Measurements from ENCODE around the gene TRMT1. TPM values are rescaled to one million over a fixed set of nuclear protein-coding genes. Genes with fewer than 3 reads are reported as not detected.

TRMT1 gene
- total and polyA plus RNA-seq, 2 donors (not counting 1 experiment from before 2014, with no cell fraction given): 12.2 to 20.3 TPM

GRCh38 chr19:13153569-13154240 is 37.2 kb upstream of the TRMT1 start:
- DNase-seq (ENCODE audit: low read depth in 2 of 2): peak; percentile 40 to 51
- Histone ChIP-seq H3K9me3 (ENCODE audit: control insufficient read depth, insufficient read depth, low read depth, low read length) (no peaks in the 10 kb centered on the region), H3K4me2 (ENCODE audit: extremely low read depth, insufficient read depth, low read length) (peak overlapping the region; percentile 84), H2AFZ (ENCODE audit: low read length) (no peak overlapping the region), H3K27me3 (ENCODE audit: control insufficient read depth, insufficient read depth, low read length) (no peaks in the 10 kb centered on the region), H3K4me3 (replicated peaks in 1 of 4; ENCODE audit: control extremely low read depth in 1 of 4, insufficient read depth in 1 of 4, low read depth in 3 of 4, low read length in 4 of 4) (peak overlapping the region; percentile 62 to 90 (median 84)), H3K79me2 (ENCODE audit: control insufficient read depth, insufficient read depth, low read length) (peaks cover 47% of the 10 kb centered on the region), H3K9ac (ENCODE audit: insufficient read depth, low read length) (peak overlapping the region; percentile 97), H3K36me3 (ENCODE audit: control insufficient read depth, insufficient read depth, low read length) (peaks cover 2% of the 10 kb centered on the region), H3K4me1 (ENCODE audit: control insufficient read depth, extremely low read depth, insufficient read depth, low read length) (peaks cover 15% of the 10 kb centered on the region), H4K20me1 (ENCODE audit: control insufficient read depth, extremely low read depth, insufficient read depth, low read length) (no peaks in the 10 kb centered on the region), H3K27ac (ENCODE audit: insufficient read depth, low read length) (peak overlapping the region; percentile 97)
- TF ChIP-seq CTCF (conservative IDR thresholded peaks at IDR 0.05 in 1 of 2, IDR thresholded peaks at IDR 0.05 in 1 of 2; ENCODE audit: low read depth in 1 of 2, low read length in 2 of 2): peak in 1 of 2 donors; percentile 17
- TF ChIP-seq EZH2 (IDR thresholded peaks at IDR 0.05; ENCODE audit: low read length, missing control alignments): no peak

GRCh38 chr19:13152974-13153568 is 36.5 kb upstream of the TRMT1 start:
- no peaks in the 10 kb centered on the region for H3K9me3 ChIP-seq (ENCODE audit: control insufficient read depth, insufficient read depth, low read depth, low read length)
- TF ChIP-seq CTCF (conservative IDR thresholded peaks at IDR 0.05 in 1 of 2, IDR thresholded peaks at IDR 0.05 in 1 of 2; ENCODE audit: low read depth in 1 of 2, low read length in 2 of 2) (peak in 1 of 2 donors; percentile 19), EZH2 (IDR thresholded peaks at IDR 0.05; ENCODE audit: low read length, missing control alignments) (no peak)
- H2AFZ ChIP-seq (ENCODE audit: low read length): no peak overlapping the region
- no peaks in the 10 kb centered on the region for H3K27me3 ChIP-seq (ENCODE audit: control insufficient read depth, insufficient read depth, low read length)
- H3K9ac ChIP-seq (ENCODE audit: insufficient read depth, low read length): peak overlapping the region; percentile 97
- peaks cover 49% of the 10 kb centered on the region for H3K79me2 ChIP-seq (ENCODE audit: control insufficient read depth, insufficient read depth, low read length)
- peak; percentile 89 to 95 for DNase-seq (ENCODE audit: low read depth in 2 of 2)
- no peak overlapping the region for H3K4me2 ChIP-seq (ENCODE audit: extremely low read depth, insufficient read depth, low read length)
- H3K4me3 ChIP-seq (replicated peaks in 1 of 4; ENCODE audit: control extremely low read depth in 1 of 4, insufficient read depth in 1 of 4, low read depth in 3 of 4, low read length in 4 of 4): peak overlapping the region; percentile 82 to 90 (median 86)
- peak overlapping the region; percentile 97 for H3K27ac ChIP-seq (ENCODE audit: insufficient read depth, low read length)
- peaks cover 2% of the 10 kb centered on the region for H3K36me3 ChIP-seq (ENCODE audit: control insufficient read depth, insufficient read depth, low read length)
- H4K20me1 ChIP-seq (ENCODE audit: control insufficient read depth, extremely low read depth, insufficient read depth, low read length): no peaks in the 10 kb centered on the region
- peaks cover 17% of the 10 kb centered on the region for H3K4me1 ChIP-seq (ENCODE audit: control insufficient read depth, extremely low read depth, insufficient read depth, low read length)

GRCh38 chr19:13152356-13152973 is 35.9 kb upstream of the TRMT1 start:
- peak overlapping the region; percentile 100 for H3K4me2 ChIP-seq (ENCODE audit: extremely low read depth, insufficient read depth, low read length)
- H3K9ac ChIP-seq (ENCODE audit: insufficient read depth, low read length): peak overlapping the region; percentile 97
- DNase-seq (ENCODE audit: low read depth in 2 of 2): no peak
- TF ChIP-seq CTCF (conservative IDR thresholded peaks at IDR 0.05 in 1 of 2, IDR thresholded peaks at IDR 0.05 in 1 of 2; ENCODE audit: low read depth in 1 of 2, low read length in 2 of 2) (no peak), EZH2 (IDR thresholded peaks at IDR 0.05; ENCODE audit: low read length, missing control alignments) (no peak)
- H3K4me1 ChIP-seq (ENCODE audit: control insufficient read depth, extremely low read depth, insufficient read depth, low read length): peaks cover 17% of the 10 kb centered on the region
- H3K4me3 ChIP-seq (replicated peaks in 1 of 4; ENCODE audit: control extremely low read depth in 1 of 4, insufficient read depth in 1 of 4, low read depth in 3 of 4, low read length in 4 of 4): peak overlapping the region; percentile 82 to 90 (median 86)
- H3K27me3 ChIP-seq (ENCODE audit: control insufficient read depth, insufficient read depth, low read length): no peaks in the 10 kb centered on the region
- H4K20me1 ChIP-seq (ENCODE audit: control insufficient read depth, extremely low read depth, insufficient read depth, low read length): no peaks in the 10 kb centered on the region
- H3K27ac ChIP-seq (ENCODE audit: insufficient read depth, low read length): peak overlapping the region; percentile 97
- peaks cover 49% of the 10 kb centered on the region for H3K79me2 ChIP-seq (ENCODE audit: control insufficient read depth, insufficient read depth, low read length)
- peaks cover 2% of the 10 kb centered on the region for H3K36me3 ChIP-seq (ENCODE audit: control insufficient read depth, insufficient read depth, low read length)
- H2AFZ ChIP-seq (ENCODE audit: low read length): no peak overlapping the region
- H3K9me3 ChIP-seq (ENCODE audit: control insufficient read depth, insufficient read depth, low read depth, low read length): no peaks in the 10 kb centered on the region

All from fibroblast of lung (primary cell).